Left renal pelvis (tissue), 4 donors: ENCODE data around the gene DCHS2. TPM values are rescaled to one million over a fixed set of nuclear protein-coding genes. Genes with fewer than 3 reads are reported as not detected.

Experiments
- DNase-seq, 4 donors: peaks; one replicate each; pipeline ENCODE4 v3.0.0-alpha.2; 2013; ENCODE audit warnings: low read depth in 4 of 4, low spot score in 3 of 4
- polyA plus RNA-seq, 4 donors: library from polyadenylated mRNA; unstranded; fragments of 120-200 nt; gene quantifications; one replicate each; pipeline ENCODE4 v1.2.1, GENCODE V29; 2013; ENCODE audit not compliant: insufficient read length in 4 of 4

Gene DCHS2
- polyA plus RNA-seq, 4 donors: 6.3 to 26.0 (median 8.1) TPM

DNA sequence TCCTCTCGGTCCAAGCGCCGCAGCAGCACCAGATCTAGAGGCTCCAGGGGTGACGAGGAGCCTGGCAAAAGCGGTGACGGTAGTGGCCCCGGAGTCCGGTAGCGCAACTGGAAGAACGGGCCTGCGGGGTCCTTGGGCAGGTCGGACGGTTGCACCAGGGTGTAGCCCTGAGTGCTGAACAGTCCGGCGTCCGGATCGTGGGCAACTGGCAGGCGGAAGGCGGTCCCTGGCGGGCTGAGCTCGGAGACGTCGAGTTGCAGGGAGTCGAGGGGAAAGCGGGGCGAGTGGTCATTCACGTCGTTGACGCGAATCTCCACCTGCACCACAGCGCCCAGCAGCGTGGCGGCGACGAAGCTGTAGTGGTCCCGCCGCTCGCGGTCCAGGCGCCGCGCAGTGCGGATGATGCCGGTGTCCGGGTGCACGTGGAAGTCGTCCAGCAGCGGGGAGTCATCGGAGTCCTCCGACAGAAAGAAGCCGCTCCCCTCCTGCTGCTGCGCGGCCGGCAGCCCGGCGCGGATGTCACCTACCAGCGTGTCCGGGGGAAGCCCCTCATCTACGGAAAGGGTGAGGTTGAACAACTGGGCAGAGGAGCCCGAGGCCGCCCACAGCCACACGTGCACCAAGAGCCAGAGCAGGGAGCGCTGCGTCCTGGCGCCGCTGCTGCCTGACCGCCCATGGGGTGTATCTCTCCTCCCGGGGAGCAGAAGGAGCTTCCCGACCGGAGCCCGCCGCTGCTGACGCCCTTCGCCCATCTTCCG, 837 bp downstream of the DCHS2 start:
- DNase-seq: no peak

DNA sequence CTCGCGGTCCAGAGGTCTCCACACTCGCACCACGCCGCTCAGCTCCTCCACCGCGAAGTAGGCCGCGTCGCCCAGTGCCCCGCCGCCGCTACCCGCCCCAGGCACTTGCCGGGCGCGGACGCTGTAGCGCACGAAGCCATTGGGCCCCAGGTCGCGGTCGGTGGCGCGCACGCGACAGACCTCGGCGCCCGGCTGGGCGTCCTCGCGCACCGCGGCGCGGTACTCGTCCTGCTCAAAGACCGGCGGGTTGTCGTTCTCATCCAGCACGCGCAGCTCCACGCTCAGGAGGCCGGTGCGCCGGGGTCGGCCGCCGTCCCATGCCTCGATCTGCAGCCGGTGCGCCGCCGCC, 1.4 kb downstream of the DCHS2 start:
- DNase-seq: no peak

DNA sequence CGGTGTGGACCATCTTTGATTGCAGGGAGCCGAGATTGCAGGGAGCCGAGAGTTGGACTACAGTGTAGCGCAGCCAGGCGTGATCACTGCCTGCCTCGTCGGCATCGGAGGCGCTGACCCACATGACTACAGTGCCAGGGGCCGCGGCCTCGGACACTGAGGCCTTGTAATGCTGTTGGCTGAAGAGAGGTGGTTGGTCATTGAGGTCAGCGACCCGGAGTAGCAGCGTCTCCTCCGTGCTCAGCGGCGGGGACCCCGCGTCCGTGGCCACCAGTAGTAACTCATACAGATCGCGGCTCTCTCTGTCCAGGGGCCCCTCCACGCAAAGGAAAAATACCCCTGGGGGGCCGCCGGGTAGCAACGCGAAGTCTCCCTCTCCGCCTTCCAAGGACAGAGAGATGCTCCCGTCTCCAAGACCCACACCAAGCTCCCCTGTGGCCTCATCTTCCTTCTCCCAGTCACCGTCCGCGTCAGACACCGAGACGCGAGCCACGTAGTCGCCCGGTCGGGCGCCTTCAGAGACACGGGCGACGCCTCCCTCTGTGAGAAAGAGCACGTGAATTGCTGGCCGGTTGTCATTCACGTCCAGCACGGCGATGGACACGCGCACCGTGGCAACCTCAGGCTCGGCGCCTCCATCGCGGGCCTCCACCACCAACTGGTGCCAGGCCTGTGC, 1.9 kb downstream of the DCHS2 start:
- DNase-seq: no peak

DNA sequence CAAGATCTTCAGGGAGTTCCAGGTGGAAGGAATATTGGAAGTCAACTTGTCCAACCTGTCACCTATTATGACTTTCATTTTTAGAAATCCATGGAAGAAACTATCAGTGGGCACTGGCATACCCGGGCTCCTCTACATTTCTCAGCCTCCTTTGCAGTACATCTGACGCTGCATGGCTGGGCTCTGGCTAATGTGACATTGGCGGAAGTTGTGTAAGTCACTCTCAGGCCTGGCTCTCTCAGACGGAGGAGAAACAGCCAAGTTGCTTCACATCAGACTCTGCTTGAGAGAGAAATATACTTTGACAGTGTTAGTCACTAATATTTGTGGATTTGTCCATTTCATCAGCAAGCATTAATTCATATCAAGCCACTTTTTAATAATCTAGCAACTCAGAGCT, 4.5 kb downstream of the DCHS2 start:
- no peak for DNase-seq

DNA sequence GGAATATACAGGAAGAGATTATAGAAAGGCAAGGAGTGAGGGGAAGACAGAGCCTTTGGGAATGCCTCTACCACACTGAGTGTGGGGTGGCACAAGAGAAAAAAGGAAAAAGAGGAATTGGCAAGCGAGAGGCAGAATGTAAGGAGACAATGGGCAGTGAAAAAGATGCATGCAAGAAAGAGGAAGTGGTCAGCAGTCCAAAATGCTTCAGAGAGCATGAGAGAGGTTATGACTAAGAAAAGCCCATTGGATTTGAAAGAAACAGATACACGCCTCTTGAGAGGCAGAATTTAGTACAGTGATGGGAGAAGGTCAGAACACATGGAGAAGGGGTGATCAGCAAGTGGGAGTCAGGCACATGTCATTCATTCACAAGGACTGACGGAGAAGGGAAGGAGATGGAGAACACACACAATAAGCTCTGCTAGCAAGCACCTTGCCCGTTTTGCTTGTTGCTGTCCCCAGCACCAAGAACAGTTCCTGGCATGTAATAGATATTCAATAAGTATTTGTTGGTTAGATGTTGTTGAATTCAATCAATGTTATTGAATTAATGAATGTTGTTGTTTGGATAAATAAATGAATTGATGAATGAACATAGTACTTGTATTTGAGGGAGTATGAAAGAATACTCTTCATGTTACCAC, 6.3 kb downstream of the DCHS2 start:
- no peak for DNase-seq

DNA sequence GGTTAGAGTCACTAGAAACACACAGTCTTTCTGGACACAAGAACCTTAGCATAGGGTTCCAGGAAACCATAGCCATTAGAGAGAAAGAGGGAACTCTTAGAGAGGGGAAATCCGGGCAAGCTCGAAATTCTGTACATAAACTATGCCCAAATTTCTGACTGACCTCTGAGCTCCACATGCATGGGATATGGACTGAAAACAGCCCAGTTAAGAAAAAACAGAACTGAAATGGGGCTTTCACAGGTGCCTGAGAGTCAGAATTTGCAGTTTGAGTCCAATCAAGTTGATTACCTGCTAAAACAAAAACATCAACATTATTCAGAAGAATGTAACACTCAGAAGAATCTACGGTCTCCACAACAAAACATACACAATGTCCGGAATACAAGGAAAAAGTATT, 13.1 kb downstream of the DCHS2 start:
- no peak for DNase-seq

DNA sequence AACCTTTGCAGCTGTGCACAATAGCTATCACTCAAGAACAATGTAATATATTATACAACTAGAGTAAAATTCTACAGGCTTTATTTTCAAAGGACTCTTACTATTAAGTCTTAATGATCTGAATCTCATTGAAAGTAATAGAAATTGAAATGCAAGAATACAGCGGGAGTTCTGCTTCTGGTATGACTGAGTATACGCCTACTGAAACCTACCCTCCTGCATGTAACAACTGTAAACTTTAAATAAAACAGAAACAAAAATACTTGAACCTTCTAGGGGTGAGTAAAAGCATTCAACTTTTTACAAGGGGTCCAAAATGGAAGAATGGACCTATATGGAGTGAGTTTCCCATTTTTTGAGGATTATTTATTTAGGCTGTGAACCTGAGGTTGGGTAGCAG, 13.5 kb downstream of the DCHS2 start:
- DNase-seq: no peak

DNA sequence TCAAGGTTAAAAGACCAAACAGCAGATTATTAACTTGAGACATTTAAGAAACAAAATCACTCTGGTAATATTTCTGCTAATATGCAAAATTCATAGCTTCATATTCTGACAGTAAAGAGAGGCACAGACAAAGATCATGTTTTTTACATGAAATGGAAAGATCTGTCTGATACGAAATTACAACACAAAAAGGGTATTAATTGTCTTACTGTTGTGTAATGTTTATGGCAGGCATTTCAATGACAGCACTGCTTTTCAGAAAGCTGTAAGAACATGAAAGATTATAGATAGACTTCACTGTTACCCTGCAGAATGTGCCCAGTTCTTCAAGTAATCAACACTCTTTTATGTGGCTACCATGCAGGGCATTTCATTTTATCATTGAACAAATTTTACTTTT, 15.4 kb downstream of the DCHS2 start:
- no peak for DNase-seq

DNA sequence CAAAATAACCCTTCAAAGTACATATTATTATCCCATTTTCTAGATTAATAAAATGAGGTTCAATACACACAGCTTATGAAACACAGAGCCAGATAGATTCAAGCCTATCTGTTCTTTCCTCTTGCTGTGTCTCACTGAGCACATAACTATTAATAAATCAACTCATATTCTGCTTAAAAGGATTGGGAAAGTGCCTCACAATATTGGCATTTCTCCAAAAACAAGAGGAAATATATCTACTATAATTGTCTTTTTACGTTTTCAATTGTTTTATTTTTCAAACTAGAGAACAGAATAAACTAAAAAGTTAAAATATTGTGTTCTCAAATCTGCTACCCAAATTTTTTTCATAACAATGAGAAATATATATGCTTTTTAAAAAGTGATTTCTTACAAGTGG, 15.8 kb downstream of the DCHS2 start:
- no peak for DNase-seq

DNA sequence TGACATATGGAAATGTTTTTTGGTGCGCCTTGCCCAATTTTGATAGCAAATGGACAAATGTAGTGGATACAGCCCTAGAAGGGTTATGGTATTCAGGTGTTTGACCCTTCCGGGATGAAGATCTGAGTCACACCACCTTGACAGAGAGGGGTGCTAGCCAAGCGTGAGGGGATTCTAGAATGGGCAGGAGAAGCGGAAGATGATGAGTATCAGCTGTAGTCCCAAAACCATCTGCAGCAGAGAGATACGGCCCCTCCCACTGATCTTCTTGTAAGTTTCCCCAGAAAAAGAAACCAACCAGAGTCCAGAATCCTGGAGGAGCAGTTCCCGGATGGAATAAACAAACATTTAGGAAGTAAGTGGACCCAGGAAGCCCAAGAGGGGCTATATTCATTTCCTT, 18.1 kb downstream of the DCHS2 start:
- no peak for DNase-seq

DNA sequence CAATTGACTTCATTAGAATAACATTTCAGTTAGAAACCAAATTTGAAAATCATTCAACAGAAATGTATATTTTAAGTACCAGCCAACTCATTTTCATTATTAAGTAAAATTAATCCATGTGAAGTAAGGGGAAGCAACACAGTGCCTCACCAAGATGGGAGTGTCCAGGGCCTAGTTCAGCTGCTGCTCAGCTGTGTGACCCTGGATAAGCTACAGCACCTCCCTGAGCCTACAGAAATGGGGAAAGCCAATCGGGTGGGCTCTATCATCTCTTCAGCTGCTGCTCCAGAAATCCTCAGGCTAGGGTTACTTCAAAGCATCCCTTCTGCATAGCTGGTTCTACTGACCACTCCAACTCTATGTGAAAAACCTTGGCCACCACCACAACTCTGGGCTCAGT, 18.7 kb downstream of the DCHS2 start:
- no peak for DNase-seq

DNA sequence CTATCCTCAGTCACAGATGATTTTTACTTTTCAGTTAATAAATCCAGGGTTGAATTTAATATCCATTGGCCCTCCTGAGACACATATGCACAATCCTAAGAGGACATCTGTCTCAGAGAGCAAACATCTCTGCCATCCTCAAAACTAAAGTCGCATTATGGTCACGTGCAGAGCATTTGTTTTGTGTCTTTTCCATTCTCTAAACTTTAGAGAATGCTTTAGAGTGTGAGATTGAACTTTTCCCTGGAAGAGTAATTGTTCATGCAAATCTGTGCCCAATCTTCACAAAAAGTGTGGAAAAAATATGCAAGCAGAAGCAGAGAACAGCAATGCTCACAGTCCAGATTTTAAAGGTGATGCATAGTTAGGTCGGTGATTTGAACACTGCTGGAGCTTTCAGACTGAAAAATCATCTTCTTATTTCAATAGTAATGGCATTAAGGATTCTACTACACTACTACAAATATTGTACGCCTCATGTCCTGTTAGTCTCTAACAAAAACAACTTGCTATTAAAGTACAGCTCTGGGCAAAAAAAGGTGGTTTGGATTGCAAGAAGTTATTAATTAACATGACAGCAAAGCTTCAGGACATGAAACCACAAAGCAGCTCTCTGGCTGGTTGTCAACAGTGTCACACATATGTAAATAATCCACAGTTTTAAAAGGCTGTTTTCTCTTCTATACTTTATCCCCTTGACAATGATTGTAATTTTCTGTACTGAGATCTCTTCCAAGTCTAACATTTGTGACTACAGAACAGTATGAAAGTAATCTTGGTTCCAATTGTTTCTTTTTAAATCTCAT, 19.9 kb downstream of the DCHS2 start:
- no peak for DNase-seq

DNA sequence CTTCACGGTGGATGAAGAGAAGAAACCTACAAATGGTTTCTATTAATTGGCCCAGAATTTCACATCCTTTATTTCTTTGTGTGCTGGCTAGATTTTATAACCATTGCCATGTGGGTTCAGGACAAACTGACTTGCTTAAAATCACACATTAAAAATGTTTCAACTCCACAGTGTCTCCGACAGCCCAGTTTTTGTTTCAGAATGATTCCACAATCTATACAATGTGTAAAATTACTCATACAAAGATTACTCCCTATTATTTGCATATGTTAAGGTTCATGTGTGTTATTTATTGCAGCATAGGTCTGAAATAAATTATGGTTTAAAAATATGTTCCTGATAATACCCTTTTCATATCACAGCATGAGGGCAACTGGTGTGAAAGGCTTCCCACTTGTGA, 20.6 kb downstream of the DCHS2 start:
- DNase-seq: no peak

DNA sequence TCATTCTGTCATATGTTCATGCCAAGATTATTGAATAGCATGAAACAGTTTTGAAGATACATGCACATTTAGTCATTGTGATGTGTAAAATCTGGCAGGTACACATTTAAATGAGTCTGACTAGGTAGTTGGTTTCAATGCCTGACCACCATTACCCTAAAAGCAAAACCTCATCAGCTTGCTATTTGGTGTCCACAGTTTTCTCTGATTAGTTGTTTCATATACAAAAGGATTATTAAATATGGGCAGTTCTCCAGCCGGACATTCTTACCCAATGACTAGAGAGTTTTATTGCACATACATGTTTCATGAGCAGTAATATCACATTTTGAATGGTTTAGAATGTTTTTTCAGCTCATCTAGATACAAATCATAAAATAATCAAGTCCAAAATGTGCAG, 23.7 kb downstream of the DCHS2 start:
- no peak for DNase-seq

DNA sequence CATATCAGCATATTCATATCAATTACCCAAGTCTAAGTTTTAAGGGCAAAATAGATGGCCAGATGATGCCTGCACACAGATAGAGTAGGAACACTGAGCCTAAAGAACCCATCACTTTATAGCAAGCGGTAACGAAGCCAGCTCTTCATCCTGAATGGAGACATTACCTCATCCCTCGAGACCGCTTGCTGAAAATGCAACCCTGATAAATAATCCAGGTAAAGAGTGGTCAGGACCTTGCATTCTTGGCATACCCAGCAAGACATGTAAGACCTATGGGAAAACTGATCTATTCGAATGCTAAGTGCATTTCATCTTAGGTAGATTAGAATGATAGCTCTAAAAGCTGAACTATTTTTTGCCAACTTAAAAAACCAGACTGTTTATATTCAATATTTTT, 25.3 kb downstream of the DCHS2 start:
- no peak for DNase-seq

DNA sequence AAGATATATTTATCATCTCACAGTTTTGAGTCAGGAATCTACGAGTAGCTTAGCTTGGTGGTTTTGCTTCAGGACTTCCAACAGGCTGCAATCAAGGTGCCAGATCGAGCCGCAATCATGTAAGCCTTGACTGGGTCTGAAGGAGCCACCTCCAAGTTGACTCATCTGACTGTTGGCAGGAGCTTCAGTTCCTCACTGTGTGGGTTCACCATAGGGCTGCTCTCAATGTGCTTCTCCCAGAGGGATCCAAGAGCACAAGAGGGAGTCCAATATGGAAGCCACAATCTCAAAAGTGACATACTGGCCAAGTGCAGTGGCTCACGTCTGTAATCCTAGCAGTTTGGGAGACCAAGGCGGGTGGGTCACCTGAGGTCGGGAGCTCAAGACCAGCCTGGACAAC, 26.5 kb downstream of the DCHS2 start:
- DNase-seq: no peak

DNA sequence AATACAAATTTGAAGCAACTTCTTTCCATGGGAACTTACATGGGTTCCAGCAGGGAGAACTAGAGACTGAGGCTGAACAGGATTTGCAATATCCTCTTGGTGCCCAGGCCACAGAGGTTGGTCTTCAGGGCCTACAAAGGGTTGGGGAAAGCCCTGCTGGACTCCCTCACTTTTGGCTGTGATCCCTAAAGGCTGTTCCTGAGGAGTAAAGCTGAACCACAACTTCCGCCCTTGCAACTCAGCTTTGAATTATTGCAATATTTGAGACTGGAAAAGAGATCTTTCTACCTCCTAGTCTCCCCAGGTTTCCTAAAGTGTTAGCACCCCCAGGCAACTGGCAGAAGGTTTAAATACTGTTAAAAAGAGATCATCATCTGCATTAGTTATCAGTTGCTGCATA, 26.9 kb downstream of the DCHS2 start:
- DNase-seq: no peak

DNA sequence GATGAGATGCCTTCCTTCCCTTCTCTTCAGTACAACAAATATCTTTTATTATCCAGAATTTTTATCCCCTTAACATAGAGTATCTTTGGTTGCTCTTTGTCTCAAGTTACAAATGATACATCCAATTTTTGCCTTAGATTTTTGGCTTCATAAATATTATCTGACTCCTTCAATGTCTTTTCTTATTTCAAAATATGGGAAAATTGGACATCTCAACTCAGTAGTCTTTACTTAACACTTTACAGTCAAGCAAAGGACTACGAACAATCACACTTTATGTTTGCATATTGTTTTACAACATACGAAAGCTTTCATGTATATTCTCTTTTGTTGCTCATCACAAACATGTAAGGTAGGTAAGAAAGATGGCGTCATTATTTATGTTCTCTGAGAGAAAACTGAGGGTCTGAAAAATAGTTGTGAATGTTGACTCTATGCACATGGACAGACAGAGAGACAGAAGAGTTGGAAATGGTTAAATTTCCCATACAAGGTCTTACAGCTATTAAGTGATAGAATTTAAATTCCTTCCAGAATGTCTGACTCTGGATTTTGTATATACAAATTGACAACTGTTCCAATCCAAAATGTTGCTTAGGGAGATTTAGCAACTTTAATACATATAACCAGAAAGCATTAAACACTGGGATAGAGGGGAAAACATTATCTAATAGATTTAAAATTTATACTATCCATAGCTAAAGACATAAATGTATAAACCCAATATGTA, 29.4 kb downstream of the DCHS2 start:
- no peak for DNase-seq

DNA sequence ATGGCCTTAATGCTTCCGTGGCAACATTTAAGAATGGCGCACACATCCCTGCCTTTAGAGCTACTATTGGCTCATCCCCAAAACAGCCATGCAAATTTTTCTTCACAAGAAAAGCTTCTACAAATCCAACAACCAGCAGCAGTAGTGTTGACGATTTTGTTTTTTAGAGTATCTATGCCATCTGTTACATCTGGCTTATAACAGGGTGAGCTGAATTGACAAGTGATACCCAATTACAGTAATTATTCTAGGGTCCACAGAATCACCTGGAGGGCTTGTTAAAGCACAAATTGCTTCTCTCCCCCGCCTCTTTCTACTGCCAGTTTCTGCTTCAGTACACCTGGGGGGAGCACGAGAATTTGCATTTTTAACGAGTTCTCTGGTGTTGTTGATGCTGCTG, 34.1 kb downstream of the DCHS2 start:
- DNase-seq: no peak

DNA sequence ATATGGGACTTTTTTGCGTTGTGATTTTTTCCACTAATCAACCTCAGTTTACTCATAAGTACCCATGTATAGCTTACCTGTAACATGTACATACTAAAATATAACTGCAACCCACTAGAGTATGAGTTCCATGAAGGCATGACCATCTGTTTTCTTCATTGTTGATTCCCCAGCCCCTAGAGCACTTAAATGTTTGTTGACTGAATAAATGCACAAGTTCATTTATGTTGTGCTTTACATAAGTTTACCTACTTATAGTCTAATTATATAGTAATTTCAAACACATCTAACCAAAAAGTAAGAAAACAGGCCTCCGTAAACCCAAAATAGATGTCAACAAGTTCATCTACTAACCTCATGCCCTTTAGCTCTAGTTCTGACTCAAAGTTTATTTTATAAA, 34.7 kb downstream of the DCHS2 start:
- DNase-seq: no peak

DNA sequence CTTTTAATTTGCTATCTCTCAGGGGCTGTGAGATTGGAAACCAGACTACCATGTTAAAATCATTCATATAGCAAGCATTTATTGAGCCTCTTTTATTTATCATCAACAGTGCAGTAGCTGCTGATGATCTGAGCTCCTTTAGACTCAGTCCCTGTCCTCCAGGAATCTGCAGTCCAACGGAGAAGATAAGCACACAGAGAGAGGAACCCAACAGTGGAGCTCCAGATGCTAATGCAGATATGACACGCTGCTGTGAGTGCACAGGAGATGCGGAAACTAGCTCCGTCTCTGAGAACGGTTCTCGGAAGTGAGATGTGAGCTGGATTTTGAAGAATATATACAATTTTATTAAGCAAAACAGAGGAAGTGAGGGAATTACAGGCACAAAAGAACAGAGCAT, 35.4 kb downstream of the DCHS2 start:
- DNase-seq: no peak
